OCI-LY7 (cell line): Measurements from ENCODE around the gene STING1.

Source experiments
- EZH2phosphoT487 ChIP-seq: fragments of 200-600 bp; sonication (generic); IDR thresholded peaks from 2 replicates; pipeline ENCODE4 v1.6.1; 2018; ENCODE audit warnings: low read depth, borderline replicate concordance, mild to moderate bottlenecking, mixed run types, antibody characterized with exemption, low read length, moderate library complexity, mixed read lengths
- TF ChIP-seq, protein P1 (sequence below): fragments of 200-600 bp; sonication (generic); conservative IDR thresholded peaks from 2 replicates; pipeline ENCODE4 v1.5.1; 2014; ENCODE audit warnings: mild to moderate bottlenecking, antibody characterized with exemption, low read length, moderate library complexity, mixed read lengths

GRCh38 chr5:139524940-139525585 lies 42.5 kb upstream of the STING1 start:
- TF ChIP-seq, protein P1, sequence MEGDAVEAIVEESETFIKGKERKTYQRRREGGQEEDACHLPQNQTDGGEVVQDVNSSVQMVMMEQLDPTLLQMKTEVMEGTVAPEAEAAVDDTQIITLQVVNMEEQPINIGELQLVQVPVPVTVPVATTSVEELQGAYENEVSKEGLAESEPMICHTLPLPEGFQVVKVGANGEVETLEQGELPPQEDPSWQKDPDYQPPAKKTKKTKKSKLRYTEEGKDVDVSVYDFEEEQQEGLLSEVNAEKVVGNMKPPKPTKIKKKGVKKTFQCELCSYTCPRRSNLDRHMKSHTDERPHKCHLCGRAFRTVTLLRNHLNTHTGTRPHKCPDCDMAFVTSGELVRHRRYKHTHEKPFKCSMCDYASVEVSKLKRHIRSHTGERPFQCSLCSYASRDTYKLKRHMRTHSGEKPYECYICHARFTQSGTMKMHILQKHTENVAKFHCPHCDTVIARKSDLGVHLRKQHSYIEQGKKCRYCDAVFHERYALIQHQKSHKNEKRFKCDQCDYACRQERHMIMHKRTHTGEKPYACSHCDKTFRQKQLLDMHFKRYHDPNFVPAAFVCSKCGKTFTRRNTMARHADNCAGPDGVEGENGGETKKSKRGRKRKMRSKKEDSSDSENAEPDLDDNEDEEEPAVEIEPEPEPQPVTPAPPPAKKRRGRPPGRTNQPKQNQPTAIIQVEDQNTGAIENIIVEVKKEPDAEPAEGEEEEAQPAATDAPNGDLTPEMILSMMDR: no peak
- no peak for TF ChIP-seq EZH2phosphoT487
